ENCODE measurements around the gene CRY2. TPM values are rescaled to one million over a fixed set of nuclear protein-coding genes. Genes with fewer than 3 reads are reported as not detected.

The CRY2 gene
- total RNA-seq, 6 experiments from 2014 or later = 19.6 to 104 (median 31.5) TPM

DNA sequence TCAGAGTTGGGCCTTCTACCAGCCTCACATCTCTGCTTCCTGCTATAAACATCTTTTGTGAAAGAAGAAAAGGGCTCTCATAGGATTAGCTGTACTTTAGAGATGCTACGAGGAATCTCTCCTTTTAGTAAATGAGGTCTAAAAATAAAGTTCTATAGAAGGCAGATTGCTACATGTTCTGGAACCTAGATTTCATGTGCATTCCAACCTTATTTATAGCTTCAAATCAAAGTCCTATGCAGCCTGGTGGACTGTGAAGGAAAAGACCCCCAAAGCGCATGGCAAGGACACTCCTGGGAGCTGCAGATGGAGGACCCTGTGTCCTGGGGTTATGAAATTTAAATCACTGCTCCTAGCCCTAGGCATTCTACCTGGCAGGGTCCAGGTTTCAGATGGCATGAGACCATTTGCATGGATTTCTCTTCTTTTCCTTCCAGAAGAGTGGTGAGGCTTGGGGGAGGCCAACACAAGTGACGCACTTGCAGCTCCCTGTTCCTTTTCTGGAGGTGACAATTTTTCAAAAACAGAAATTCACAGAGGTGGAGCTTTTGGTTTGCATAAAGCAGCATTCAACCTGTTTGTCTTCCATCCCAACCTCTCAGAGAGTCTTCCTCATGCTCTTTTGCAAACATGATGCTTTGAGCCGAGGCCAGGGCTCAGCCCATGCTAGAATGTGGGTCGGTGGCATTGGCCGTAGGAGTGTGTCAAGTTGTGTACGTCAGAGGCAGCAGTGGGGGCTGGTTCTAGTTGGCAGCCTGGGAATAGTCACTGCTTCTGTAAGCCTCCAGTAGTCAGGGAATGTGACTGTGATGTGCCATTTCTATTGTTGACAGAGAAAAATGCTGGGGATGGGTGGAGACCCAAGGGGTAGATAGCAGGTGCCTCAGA, 6.3 kb downstream of the CRY2 start:
- intact Hi-C loops (cut with DNase I) = no loop called here
- Histone ChIP-seq H3K36me3 (peaks cover 0 to 23% (median 8%) of the 10 kb centered on the region in 4 donors), H3K4me1 (peaks cover 0 to 93% (median 44%) of the 10 kb centered on the region in 4 donors), H3K27me3 (no peaks in the 10 kb centered on the region), H3K4me3 (no peak overlapping the region), H3K27ac (peak overlapping the region in 2 of 3 donors; percentile 53 to 91), H3K9me3 (no peaks in the 10 kb centered on the region)
- DNase-seq (peak; percentile 55 to 86 (median 83)), ATAC-seq (peak in 3 of 4 donors; percentile 25 to 54 (median 47))
- 44% methylated on average over 6 of the region's 7 CpGs for WGBS (ENCODE audit: insufficient coverage, low coverage, low lambda C conversion rate, missing lambda C conversion rate)
- TF ChIP-seq, protein P1, sequence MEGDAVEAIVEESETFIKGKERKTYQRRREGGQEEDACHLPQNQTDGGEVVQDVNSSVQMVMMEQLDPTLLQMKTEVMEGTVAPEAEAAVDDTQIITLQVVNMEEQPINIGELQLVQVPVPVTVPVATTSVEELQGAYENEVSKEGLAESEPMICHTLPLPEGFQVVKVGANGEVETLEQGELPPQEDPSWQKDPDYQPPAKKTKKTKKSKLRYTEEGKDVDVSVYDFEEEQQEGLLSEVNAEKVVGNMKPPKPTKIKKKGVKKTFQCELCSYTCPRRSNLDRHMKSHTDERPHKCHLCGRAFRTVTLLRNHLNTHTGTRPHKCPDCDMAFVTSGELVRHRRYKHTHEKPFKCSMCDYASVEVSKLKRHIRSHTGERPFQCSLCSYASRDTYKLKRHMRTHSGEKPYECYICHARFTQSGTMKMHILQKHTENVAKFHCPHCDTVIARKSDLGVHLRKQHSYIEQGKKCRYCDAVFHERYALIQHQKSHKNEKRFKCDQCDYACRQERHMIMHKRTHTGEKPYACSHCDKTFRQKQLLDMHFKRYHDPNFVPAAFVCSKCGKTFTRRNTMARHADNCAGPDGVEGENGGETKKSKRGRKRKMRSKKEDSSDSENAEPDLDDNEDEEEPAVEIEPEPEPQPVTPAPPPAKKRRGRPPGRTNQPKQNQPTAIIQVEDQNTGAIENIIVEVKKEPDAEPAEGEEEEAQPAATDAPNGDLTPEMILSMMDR (IDR thresholded peaks at IDR 0.05) = no peak
- no peak for TF ChIP-seq POLR2A (IDR thresholded peaks at IDR 0.05)

DNA sequence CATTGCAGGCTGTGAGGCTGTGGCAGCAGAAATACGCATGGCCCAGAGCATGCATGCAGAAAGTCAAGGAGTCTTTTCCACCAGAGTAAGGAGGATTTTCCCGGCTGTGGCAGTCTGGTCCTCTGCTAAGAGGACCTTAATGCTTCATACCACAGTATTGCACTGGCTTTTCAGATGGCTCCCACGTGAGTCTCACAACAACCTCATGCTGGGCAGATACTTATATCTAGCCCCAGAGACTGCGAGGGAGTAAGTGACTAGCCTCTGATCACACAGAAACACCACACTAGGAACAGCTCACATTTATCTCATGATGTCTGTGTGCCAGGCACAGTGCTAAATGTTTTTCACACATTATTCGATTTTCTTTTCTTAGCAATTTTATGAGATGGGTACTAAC, 8.0 kb downstream of the CRY2 start:
- Histone ChIP-seq H3K4me3 (no peak overlapping the region), H3K27ac (peak overlapping the region in 1 of 3 donors; percentile 69), H3K4me1 (peaks cover 0 to 94% (median 48%) of the 10 kb centered on the region in 4 donors), H3K27me3 (no peaks in the 10 kb centered on the region), H3K9me3 (no peaks in the 10 kb centered on the region), H3K36me3 (peaks cover 0 to 30% (median 10%) of the 10 kb centered on the region in 4 donors)
- 59% methylated on average over 3 of the region's 5 CpGs for WGBS (ENCODE audit: insufficient coverage, low coverage, low lambda C conversion rate, missing lambda C conversion rate)
- intact Hi-C loops (cut with DNase I) = no loop called here
- DNase-seq (no peak), ATAC-seq (no peak)
- TF ChIP-seq POLR2A (IDR thresholded peaks at IDR 0.05) = no peak

DNA sequence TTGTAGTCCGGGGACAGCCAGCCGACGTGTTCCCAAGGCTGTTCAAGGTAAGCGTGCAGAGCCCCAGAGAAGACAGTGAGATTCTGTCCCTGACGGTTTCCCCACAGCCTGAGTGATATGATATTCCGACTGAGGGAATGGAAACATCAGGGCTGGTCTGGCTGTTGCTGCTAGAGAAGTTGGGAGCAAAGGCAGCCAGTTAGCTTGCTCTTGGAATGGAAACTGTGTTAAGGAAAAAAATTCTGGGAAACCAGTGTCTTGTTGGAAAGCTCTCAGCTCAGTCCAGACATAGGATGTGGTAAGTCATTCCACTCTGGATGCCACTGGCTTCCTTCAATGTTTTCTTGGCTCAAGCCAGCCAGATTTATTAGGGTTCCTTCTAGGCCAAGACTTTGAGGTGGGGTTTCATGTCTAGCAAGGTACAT, 8.8 kb downstream of the CRY2 start:
- peaks cover 0 to 87% (median 45%) of the 10 kb centered on the region in 4 donors for H3K4me1 ChIP-seq
- DNase-seq (no peak), ATAC-seq (no peak)
- H3K27ac ChIP-seq = peak overlapping the region in 1 of 3 donors; percentile 69
- 75% methylated on average over 4 of the region's 6 CpGs for WGBS (ENCODE audit: insufficient coverage, low coverage, low lambda C conversion rate, missing lambda C conversion rate)
- no peaks in the 10 kb centered on the region for H3K27me3 ChIP-seq
- intact Hi-C loops (cut with DNase I) = no loop called here
- TF ChIP-seq, protein P1 (IDR thresholded peaks at IDR 0.05) = no peak
- TF ChIP-seq POLR2A (IDR thresholded peaks at IDR 0.05) = no peak
- H3K36me3 ChIP-seq = peaks cover 0 to 38% (median 15%) of the 10 kb centered on the region in 4 donors
- H3K4me3 ChIP-seq = no peak overlapping the region
- no peaks in the 10 kb centered on the region for H3K9me3 ChIP-seq

DNA sequence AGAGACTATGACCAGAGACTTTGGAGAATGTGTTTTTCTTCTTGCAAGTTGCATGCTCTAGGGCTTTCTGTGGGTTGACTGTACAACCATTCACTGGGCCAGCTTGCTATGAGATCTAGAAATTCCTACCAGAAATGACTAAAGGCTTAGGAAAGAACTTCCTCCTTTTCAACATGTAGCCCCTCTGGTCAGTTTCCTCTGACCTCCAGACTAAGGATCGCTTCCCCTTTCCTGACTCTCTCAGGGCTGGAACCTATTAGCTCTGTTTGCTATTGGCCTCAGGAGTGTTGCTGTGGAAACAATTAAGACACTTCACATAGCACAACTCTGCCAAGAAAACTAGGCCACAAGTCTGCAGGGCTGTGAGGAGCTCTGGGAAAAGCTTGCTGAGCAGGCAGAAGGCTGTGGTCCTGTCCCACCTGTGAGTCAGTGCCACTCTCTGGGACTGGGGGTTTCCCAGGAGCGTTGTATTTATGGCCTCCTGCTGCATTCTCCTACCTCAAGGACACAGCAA, 10.7 kb downstream of the CRY2 start:
- Histone ChIP-seq H3K36me3 (peaks cover 5 to 58% (median 29%) of the 10 kb centered on the region in 4 donors), H3K4me1 (peaks cover 0 to 68% (median 36%) of the 10 kb centered on the region in 4 donors), H3K4me3 (no peak overlapping the region), H3K9me3 (no peaks in the 10 kb centered on the region), H3K27ac (peak overlapping the region in 2 of 3 donors; percentile 22 to 69), H3K27me3 (no peaks in the 10 kb centered on the region)
- no peak for DNase-seq
- ATAC-seq = peak; percentile 5 to 52 (median 31)
- TF ChIP-seq, protein P1 (IDR thresholded peaks at IDR 0.05) = no peak
- TF ChIP-seq POLR2A (IDR thresholded peaks at IDR 0.05) = no peak
- intact Hi-C loops (cut with DNase I) = no loop called here
- 28% methylated on average over 2 of the region's 2 CpGs for WGBS (ENCODE audit: insufficient coverage, low coverage, low lambda C conversion rate, missing lambda C conversion rate)
